Activated T-cell treated with anti-CD3 and anti-CD28 coated beads, Interleukin-2, amount 50 U/mL, for 72 hours (primary cell): ENCODE data around the gene ECT2L. TPM values are rescaled to one million over a fixed set of nuclear protein-coding genes. Genes with fewer than 3 reads are reported as not detected.

Experiments
- ATAC-seq, 2 donors: fragments of 150-1000 bp; cut with Tn5 transposase; replicated peaks in 1 of 2; 2 replicates each; pipeline ENCODE4 v1.10.0; 2021; ENCODE audit warnings: moderate library complexity in 2 of 2, mild to moderate bottlenecking in 1 of 2
- DNase-seq, 2 donors: peaks; one replicate each; pipeline ENCODE4 v3.0.0; 2021 to 2022; ENCODE audit warnings: mixed read lengths in 1 of 2
- H3K27ac Mint-ChIP-seq: one replicate; pipeline ENCODE4 v1.8.0; 2022; ENCODE audit warnings: mild to moderate bottlenecking, moderate library complexity, mixed read lengths
- H3K27me3 Mint-ChIP-seq: one replicate; pipeline ENCODE4 v1.8.0; 2022; ENCODE audit warnings: low read depth, mixed read lengths
- H3K36me3 Mint-ChIP-seq, 2 donors: one replicate each; pipeline ENCODE4 v1.8.0; 2022; ENCODE audit warnings: mixed read lengths in 2 of 2, mild to moderate bottlenecking in 1 of 2; ENCODE audit not compliant: insufficient read depth in 2 of 2
- H3K4me1 Mint-ChIP-seq: one replicate; pipeline ENCODE4 v1.8.0; 2022; ENCODE audit warnings: low read depth, mixed read lengths
- H3K4me3 Mint-ChIP-seq, 2 donors: one replicate each; pipeline ENCODE4 v1.8.0; 2022; ENCODE audit warnings: mild to moderate bottlenecking in 2 of 2, mixed read lengths in 2 of 2, moderate library complexity in 2 of 2
- H3K9me3 Mint-ChIP-seq, 2 donors: one replicate each; pipeline ENCODE4 v1.8.0; 2022; ENCODE audit warnings: mixed read lengths in 2 of 2
- total RNA-seq, 2 donors: library from RNA; stranded (reverse); gene quantifications; one replicate each; pipeline ENCODE4 v1.2.3, GENCODE V29; 2022

ECT2L gene
- total RNA-seq, 2 donors from 2014 or later = not detected

DNA sequence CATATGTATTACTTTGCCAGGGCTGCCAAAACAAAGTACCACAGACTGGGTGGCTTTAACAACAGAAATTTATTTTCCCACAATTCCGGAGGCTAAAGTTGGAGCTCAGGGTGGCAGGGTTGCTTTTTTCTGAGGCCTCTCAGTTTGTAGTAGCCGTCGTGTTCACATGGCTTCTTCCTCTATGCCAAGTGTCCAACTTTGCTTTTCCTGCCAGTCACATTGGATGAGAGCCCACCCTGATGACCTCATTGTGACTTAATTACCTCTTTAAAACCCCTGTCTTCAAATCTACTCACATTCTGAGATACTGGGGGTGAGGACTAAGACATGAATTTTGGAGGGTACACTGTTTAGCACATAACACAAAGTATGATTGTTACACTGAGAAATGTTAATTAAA lies 9.9 kb upstream of the ECT2L start:
- Mint-ChIP-seq H3K4me3 (no peak overlapping the region), H3K36me3 (peaks cover 2 to 8% of the 10 kb centered on the region in 2 donors), H3K4me1 (peaks cover 7% of the 10 kb centered on the region), H3K27ac (no peak overlapping the region), H3K27me3 (no peaks in the 10 kb centered on the region), H3K9me3 (no peaks in the 10 kb centered on the region)
- DNase-seq (no peak), ATAC-seq (no peak)

DNA sequence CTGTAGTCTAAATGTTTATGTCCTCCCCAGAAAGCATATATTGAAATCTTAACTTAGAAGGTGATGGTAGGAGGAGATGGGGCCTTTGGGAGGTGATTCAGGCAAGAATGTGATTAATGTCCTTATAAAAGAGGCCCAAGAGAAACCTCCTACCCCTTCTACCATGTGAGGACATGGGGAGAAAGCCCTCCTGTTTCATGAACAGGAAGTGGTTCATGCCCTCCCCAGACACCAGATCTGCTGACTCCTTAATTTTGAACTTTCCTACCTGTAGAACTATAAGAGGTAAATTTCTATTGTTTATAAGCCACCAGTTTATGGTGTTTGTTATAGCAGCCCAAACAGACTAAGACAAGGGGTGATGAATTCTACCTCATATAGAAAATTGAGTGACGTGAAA lies 8.7 kb upstream of the ECT2L start:
- DNase-seq = no peak
- peaks cover 0 to 8% of the 10 kb centered on the region in 2 donors for H3K36me3 Mint-ChIP-seq
- H3K4me3 Mint-ChIP-seq = no peak overlapping the region
- H3K9me3 Mint-ChIP-seq = no peaks in the 10 kb centered on the region
- peak in 1 of 2 donors; percentile 42 for ATAC-seq
- peaks cover 7% of the 10 kb centered on the region for H3K4me1 Mint-ChIP-seq
- peak overlapping the region; percentile 63 for H3K27ac Mint-ChIP-seq
- no peaks in the 10 kb centered on the region for H3K27me3 Mint-ChIP-seq

GRCh38 chr6:138796771-138797170 lies 884 bp downstream of the ECT2L start:
- Mint-ChIP-seq H3K36me3 (no peaks in the 10 kb centered on the region), H3K27me3 (peaks cover 15% of the 10 kb centered on the region), H3K4me3 (no peak overlapping the region), H3K9me3 (no peaks in the 10 kb centered on the region), H3K27ac (no peak overlapping the region), H3K4me1 (peaks cover 13% of the 10 kb centered on the region)
- ATAC-seq = no peak
- no peak for DNase-seq

DNA sequence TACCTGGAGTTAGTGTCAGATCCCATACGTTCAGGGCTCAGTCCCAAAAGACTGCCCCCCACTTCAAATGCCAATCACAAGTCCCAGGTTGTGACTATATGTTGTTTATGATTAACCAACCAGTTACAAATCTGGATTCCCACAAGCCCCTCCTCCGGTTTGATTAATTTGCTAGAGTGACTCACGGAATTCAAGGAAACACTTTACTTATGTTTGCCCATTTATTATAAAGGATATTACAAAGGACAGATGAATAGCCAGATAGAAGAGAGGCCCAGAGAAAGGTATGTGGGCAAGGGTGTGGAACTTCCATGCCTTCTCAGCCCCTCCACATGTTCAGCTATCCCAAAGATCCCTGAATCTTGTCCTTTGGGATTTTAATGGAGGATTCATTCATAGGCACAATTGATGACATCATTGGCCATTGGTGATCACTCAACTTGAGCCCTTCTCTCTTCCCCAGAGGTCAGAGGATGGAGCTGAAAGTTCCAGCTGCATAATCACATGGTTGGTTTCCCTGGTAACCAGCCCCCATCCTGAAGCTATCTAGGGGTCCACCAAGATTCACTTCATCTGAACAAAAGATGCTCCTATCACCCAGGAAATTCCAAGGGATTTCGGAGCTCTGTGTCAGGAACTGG lies 2.0 kb downstream of the ECT2L start:
- no peaks in the 10 kb centered on the region for H3K36me3 Mint-ChIP-seq
- no peaks in the 10 kb centered on the region for H3K9me3 Mint-ChIP-seq
- H3K27me3 Mint-ChIP-seq = peaks cover 15% of the 10 kb centered on the region
- no peak for ATAC-seq
- no peak overlapping the region for H3K4me3 Mint-ChIP-seq
- H3K27ac Mint-ChIP-seq = no peak overlapping the region
- H3K4me1 Mint-ChIP-seq = peaks cover 13% of the 10 kb centered on the region
- no peak for DNase-seq

GRCh38 chr6:138800377-138801150 lies 4.7 kb downstream of the ECT2L start:
- no peak for DNase-seq
- Mint-ChIP-seq H3K4me1 (peaks cover 13% of the 10 kb centered on the region), H3K36me3 (no peaks in the 10 kb centered on the region), H3K4me3 (no peak overlapping the region), H3K27ac (peak overlapping the region; percentile 38), H3K27me3 (peaks cover 15% of the 10 kb centered on the region), H3K9me3 (no peaks in the 10 kb centered on the region)
- no peak for ATAC-seq

DNA sequence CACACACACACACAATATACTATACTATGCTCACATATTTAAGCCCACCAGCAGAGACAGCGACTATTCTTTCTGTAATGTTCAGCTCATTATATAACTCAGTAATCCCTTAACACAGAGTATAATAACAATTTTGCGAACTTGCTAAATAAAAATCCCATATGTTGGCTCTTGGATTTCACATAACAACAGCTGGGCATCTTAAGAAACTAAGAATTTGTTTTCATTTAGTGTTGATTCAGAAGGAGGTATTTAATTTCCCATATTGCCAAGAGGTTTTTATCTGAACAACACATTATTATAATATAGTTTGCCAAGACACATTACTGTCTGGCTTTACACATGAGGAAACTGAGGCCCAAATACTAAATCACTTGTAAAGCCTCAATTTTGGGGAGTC lies 7.4 kb downstream of the ECT2L start:
- Mint-ChIP-seq H3K36me3 (no peaks in the 10 kb centered on the region), H3K4me1 (peaks cover 13% of the 10 kb centered on the region), H3K27me3 (peaks cover 7% of the 10 kb centered on the region), H3K9me3 (no peaks in the 10 kb centered on the region), H3K4me3 (no peak overlapping the region), H3K27ac (no peak overlapping the region)
- DNase-seq = no peak
- no peak for ATAC-seq

DNA sequence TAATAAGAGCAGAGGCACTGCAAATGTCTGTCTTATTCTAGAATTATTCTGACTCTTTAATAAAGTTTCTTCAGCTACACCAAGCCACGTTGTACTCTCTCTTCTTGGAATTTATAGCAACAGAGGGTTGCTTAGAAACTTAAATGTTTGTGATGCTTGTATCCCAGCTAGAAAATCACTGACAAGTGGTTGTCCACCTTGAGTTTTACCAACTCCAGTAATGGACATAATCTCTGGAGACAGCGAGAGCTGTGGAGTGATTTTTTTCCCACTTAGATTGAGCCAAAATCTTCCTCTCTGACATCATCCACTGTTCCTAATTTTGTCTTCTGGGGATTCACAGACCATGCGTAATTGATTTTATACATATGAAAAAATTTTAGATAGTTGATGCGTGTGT lies 8.0 kb downstream of the ECT2L start:
- Mint-ChIP-seq H3K4me3 (no peak overlapping the region), H3K9me3 (no peaks in the 10 kb centered on the region), H3K4me1 (peaks cover 13% of the 10 kb centered on the region), H3K36me3 (no peaks in the 10 kb centered on the region), H3K27ac (no peak overlapping the region), H3K27me3 (peaks cover 7% of the 10 kb centered on the region)
- DNase-seq (no peak), ATAC-seq (no peak)

GRCh38 chr6:138805016-138805765 lies 9.3 kb downstream of the ECT2L start:
- Mint-ChIP-seq H3K27me3 (peaks cover 7% of the 10 kb centered on the region), H3K27ac (no peak overlapping the region), H3K9me3 (no peaks in the 10 kb centered on the region), H3K36me3 (no peaks in the 10 kb centered on the region), H3K4me3 (no peak overlapping the region), H3K4me1 (peaks cover 8% of the 10 kb centered on the region)
- DNase-seq = no peak
- no peak for ATAC-seq

DNA sequence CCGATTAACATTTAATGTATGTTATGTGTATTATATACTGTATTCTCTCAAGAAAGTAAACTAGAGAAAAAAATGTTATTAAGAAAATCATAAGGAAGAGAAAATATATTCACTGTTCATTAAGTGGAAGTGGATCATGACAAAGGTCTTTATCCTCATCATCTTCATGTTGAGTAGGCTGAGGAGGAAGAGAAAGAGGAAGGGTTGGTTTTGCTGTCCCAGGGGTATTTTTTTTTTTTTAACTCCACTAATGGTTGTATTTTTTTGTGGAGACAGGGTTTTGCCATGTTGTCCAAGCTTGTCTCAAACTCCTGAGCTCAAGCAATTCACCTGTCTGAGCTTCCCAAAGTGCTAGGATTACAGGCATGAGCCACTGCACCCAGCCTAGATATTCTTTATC lies 11.0 kb downstream of the ECT2L start:
- Mint-ChIP-seq H3K4me1 (no peaks in the 10 kb centered on the region), H3K9me3 (no peaks in the 10 kb centered on the region), H3K27ac (no peak overlapping the region), H3K36me3 (no peaks in the 10 kb centered on the region), H3K4me3 (no peak overlapping the region), H3K27me3 (peaks cover 7% of the 10 kb centered on the region)
- no peak for ATAC-seq
- no peak for DNase-seq

- DNase-seq (no peak), ATAC-seq (no peak)
- Mint-ChIP-seq H3K27me3 (peaks cover 7% of the 10 kb centered on the region), H3K27ac (no peak overlapping the region), H3K9me3 (no peaks in the 10 kb centered on the region), H3K4me1 (no peaks in the 10 kb centered on the region), H3K36me3 (no peaks in the 10 kb centered on the region), H3K4me3 (no peak overlapping the region)
Measured at GRCh38 chr6:138809677-138810076, 13.8 kb downstream of the ECT2L start.

DNA sequence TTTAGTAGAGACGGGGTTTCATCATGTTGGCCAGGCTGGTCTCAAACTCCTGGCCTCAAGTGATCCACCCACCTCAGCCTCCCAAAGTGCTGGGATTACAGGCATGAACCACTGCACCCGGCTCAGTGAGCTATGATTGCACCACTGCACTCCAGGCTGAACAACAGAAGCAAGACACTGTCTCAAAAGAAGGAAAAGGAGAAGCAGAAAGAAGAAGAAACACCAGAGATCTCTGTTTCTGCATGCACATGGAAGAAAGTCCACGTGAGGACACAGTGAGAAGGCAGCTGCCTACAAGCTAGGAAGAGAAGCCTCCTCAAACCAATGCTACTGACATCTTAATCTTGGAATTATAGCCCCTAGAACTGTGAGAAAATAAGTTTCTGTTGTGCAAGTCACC lies 16.0 kb downstream of the ECT2L start:
- Mint-ChIP-seq H3K4me3 (no peak overlapping the region), H3K27ac (no peak overlapping the region), H3K9me3 (no peaks in the 10 kb centered on the region), H3K27me3 (peaks cover 5% of the 10 kb centered on the region), H3K36me3 (no peaks in the 10 kb centered on the region), H3K4me1 (peaks cover 10% of the 10 kb centered on the region)
- DNase-seq = no peak
- ATAC-seq = no peak

GRCh38 chr6:138814179-138814834 lies 18.4 kb downstream of the ECT2L start:
- DNase-seq (no peak), ATAC-seq (no peak)
- Mint-ChIP-seq H3K9me3 (no peaks in the 10 kb centered on the region), H3K4me3 (no peak overlapping the region), H3K27ac (no peak overlapping the region), H3K4me1 (peaks cover 31% of the 10 kb centered on the region), H3K36me3 (no peaks in the 10 kb centered on the region), H3K27me3 (no peaks in the 10 kb centered on the region)

DNA sequence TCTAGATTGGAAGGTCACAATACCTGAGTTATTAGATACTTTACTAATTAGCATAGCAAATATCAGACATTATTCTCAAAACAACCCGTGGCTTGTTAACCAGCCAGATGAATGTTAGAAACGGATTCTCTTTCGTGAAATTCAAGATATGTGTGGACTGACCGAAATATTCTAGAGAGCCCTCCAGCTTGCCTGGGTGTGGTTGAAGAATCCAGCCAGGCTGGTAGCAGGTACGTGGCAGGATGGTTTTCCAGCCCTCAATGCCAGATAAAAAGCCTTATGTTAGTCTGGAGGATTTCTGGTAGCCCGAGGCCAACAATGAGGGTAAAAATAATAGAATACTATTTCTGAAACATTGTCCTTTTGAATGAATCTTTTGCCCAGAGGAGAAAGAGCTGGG lies 19.3 kb downstream of the ECT2L start:
- DNase-seq = no peak
- no peak overlapping the region for H3K27ac Mint-ChIP-seq
- no peaks in the 10 kb centered on the region for H3K9me3 Mint-ChIP-seq
- no peak overlapping the region for H3K4me3 Mint-ChIP-seq
- H3K27me3 Mint-ChIP-seq = no peaks in the 10 kb centered on the region
- H3K36me3 Mint-ChIP-seq = no peaks in the 10 kb centered on the region
- H3K4me1 Mint-ChIP-seq = peaks cover 39% of the 10 kb centered on the region
- ATAC-seq = no peak
